OCI-LY7 (cell line): ENCODE measurements around the gene CD44.

Source experiments
- EZH2phosphoT487 ChIP-seq: fragments of 200-600 bp; sonication (generic); IDR thresholded peaks from 2 replicates; pipeline ENCODE4 v1.6.1; 2018; ENCODE audit warnings: low read depth, borderline replicate concordance, mild to moderate bottlenecking, mixed run types, antibody characterized with exemption, low read length, moderate library complexity, mixed read lengths
- TF ChIP-seq, protein P1 (sequence below): fragments of 200-600 bp; sonication (generic); conservative IDR thresholded peaks from 2 replicates; pipeline ENCODE4 v1.5.1; 2014; ENCODE audit warnings: mild to moderate bottlenecking, antibody characterized with exemption, low read length, moderate library complexity, mixed read lengths

DNA sequence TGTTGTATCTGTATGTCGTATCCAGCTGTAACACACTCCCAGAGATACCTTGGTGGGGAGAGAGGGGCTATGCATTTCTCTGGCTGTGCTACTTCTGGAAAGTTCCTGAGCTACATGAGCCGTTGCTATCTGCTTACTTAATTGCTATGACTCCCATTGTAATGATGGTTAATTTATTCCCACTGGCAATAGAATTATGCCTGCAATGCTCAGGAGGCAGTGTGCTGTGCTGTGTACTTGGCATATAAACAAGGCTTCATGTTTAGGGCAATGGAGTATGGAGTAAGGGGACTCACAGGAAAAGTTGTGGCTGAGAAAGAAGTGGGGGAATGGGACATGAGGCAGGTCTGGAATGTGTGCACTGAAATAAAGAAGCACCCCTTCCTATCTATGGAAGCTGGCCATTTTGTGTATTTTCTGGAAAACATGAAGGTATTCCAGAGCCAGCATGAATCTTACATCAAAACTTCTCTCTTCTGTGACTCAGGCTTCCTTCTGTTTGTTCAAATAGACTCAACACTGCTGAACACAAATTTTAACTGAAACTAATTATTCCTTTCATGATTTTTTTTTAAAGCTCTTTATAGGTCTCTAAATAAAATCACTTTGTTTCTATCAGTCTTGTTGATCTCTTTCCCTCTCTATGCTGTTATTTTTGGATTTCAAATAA lies 40.6 kb downstream of the CD44 start:
- TF ChIP-seq, protein P1, sequence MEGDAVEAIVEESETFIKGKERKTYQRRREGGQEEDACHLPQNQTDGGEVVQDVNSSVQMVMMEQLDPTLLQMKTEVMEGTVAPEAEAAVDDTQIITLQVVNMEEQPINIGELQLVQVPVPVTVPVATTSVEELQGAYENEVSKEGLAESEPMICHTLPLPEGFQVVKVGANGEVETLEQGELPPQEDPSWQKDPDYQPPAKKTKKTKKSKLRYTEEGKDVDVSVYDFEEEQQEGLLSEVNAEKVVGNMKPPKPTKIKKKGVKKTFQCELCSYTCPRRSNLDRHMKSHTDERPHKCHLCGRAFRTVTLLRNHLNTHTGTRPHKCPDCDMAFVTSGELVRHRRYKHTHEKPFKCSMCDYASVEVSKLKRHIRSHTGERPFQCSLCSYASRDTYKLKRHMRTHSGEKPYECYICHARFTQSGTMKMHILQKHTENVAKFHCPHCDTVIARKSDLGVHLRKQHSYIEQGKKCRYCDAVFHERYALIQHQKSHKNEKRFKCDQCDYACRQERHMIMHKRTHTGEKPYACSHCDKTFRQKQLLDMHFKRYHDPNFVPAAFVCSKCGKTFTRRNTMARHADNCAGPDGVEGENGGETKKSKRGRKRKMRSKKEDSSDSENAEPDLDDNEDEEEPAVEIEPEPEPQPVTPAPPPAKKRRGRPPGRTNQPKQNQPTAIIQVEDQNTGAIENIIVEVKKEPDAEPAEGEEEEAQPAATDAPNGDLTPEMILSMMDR: no peak
- TF ChIP-seq EZH2phosphoT487: no peak
